ENCODE results near the gene TP53RK.

Gene TP53RK

GRCh38 chr20:46648903-46649649 lies 40.2 kb downstream of the TP53RK start:
- H3K27ac ChIP-seq (ENCODE audit: low read depth, low read length), result no peak overlapping the region
- no peak overlapping the region for H4K12ac ChIP-seq (ENCODE audit: low read depth, low read length)
- no peak overlapping the region for H2BK5ac ChIP-seq (ENCODE audit: low read depth, low read length, poor library complexity)
- H3K23ac ChIP-seq (ENCODE audit: low read length), result no peak overlapping the region
- no peak overlapping the region for H3K4ac ChIP-seq (ENCODE audit: low read depth, low read length)
- no peaks in the 10 kb centered on the region for H3K79me2 ChIP-seq (ENCODE audit: control insufficient read depth, insufficient read depth, low read length, poor library complexity)
- peaks cover 1% of the 10 kb centered on the region for H3K9me3 ChIP-seq (ENCODE audit: insufficient read depth, low read depth, low read length)
- no peak overlapping the region for H4K91ac ChIP-seq (ENCODE audit: low read depth, low read length)
- H4K8ac ChIP-seq (ENCODE audit: low read depth, low read length), result no peak overlapping the region
- no peak for DNase-seq
- H2BK12ac ChIP-seq (ENCODE audit: low read length), result no peak overlapping the region
- no peak overlapping the region for H3K4me3 ChIP-seq (ENCODE audit: low read depth, low read length)
- H3K36me3 ChIP-seq (ENCODE audit: control insufficient read depth in 1 of 2, insufficient read depth in 2 of 2, low read length in 2 of 2), result no peaks in the 10 kb centered on the region
- peaks cover 3% of the 10 kb centered on the region for H3K27me3 ChIP-seq (ENCODE audit: insufficient read depth, low read length)
- peaks cover 0 to 6% of the 10 kb centered on the region in 2 experiments for H3K4me1 ChIP-seq (ENCODE audit: control insufficient read depth in 1 of 2, insufficient read depth in 2 of 2, low read length in 2 of 2)
- H2AFZ ChIP-seq (ENCODE audit: insufficient read depth, low read length, poor library complexity), result no peak overlapping the region
- H2BK120ac ChIP-seq (ENCODE audit: insufficient read depth, low read length, poor library complexity), result no peak overlapping the region
- H3K4me2 ChIP-seq (ENCODE audit: low read length), result no peak overlapping the region
- no CpG with 5 or more reads among the region's 8 CpGs for WGBS (ENCODE audit: extremely low coverage, insufficient coverage, insufficient read length)
- H3K9ac ChIP-seq (ENCODE audit: low read length), result no peak overlapping the region
- H3K14ac ChIP-seq (ENCODE audit: low read length), result no peak overlapping the region
- H3K79me1 ChIP-seq (ENCODE audit: low read length), result no peaks in the 10 kb centered on the region
- H3K18ac ChIP-seq (ENCODE audit: low read length), result no peak overlapping the region
- no peak overlapping the region for H2AK5ac ChIP-seq (ENCODE audit: low read length)

- H3K18ac ChIP-seq (ENCODE audit: low read length), result no peak overlapping the region
- no peak overlapping the region for H3K4me3 ChIP-seq (ENCODE audit: low read depth, low read length)
- no peaks in the 10 kb centered on the region for H3K79me2 ChIP-seq (ENCODE audit: control insufficient read depth, insufficient read depth, low read length, poor library complexity)
- H4K91ac ChIP-seq (ENCODE audit: low read depth, low read length), result no peak overlapping the region
- no peak overlapping the region for H2BK5ac ChIP-seq (ENCODE audit: low read depth, low read length, poor library complexity)
- no peak overlapping the region for H4K8ac ChIP-seq (ENCODE audit: low read depth, low read length)
- H2AK5ac ChIP-seq (ENCODE audit: low read length), result no peak overlapping the region
- peaks cover 1% of the 10 kb centered on the region for H3K9me3 ChIP-seq (ENCODE audit: insufficient read depth, low read depth, low read length)
- H3K27me3 ChIP-seq (ENCODE audit: insufficient read depth, low read length), result peaks cover 3% of the 10 kb centered on the region
- no peak overlapping the region for H2BK12ac ChIP-seq (ENCODE audit: low read length)
- no peak overlapping the region for H3K27ac ChIP-seq (ENCODE audit: low read depth, low read length)
- H2AFZ ChIP-seq (ENCODE audit: insufficient read depth, low read length, poor library complexity), result no peak overlapping the region
- no peaks in the 10 kb centered on the region for H3K79me1 ChIP-seq (ENCODE audit: low read length)
- peaks cover 0 to 6% of the 10 kb centered on the region in 2 experiments for H3K4me1 ChIP-seq (ENCODE audit: control insufficient read depth in 1 of 2, insufficient read depth in 2 of 2, low read length in 2 of 2)
- no peak overlapping the region for H3K4me2 ChIP-seq (ENCODE audit: low read length)
- H3K36me3 ChIP-seq (ENCODE audit: control insufficient read depth in 1 of 2, insufficient read depth in 2 of 2, low read length in 2 of 2), result no peaks in the 10 kb centered on the region
- H3K4ac ChIP-seq (ENCODE audit: low read depth, low read length), result no peak overlapping the region
- no CpG with 5 or more reads among the region's 4 CpGs for WGBS (ENCODE audit: extremely low coverage, insufficient coverage, insufficient read length)
- no peak overlapping the region for H2BK120ac ChIP-seq (ENCODE audit: insufficient read depth, low read length, poor library complexity)
- no peak overlapping the region for H3K14ac ChIP-seq (ENCODE audit: low read length)
- no peak overlapping the region for H3K23ac ChIP-seq (ENCODE audit: low read length)
- H3K9ac ChIP-seq (ENCODE audit: low read length), result no peak overlapping the region
- no peak for DNase-seq
- no peak overlapping the region for H4K12ac ChIP-seq (ENCODE audit: low read depth, low read length)
Measured at GRCh38 chr20:46647469-46647868, 41.8 kb downstream of the TP53RK start.

GRCh38 chr20:46646659-46647380 lies 42.4 kb downstream of the TP53RK start:
- Histone ChIP-seq H3K36me3 (ENCODE audit: control insufficient read depth in 1 of 2, insufficient read depth in 2 of 2, low read length in 2 of 2) (no peaks in the 10 kb centered on the region), H3K27ac (ENCODE audit: low read depth, low read length) (no peak overlapping the region), H4K8ac (ENCODE audit: low read depth, low read length) (no peak overlapping the region), H2AK5ac (ENCODE audit: low read length) (no peak overlapping the region), H3K4me1 (ENCODE audit: control insufficient read depth in 1 of 2, insufficient read depth in 2 of 2, low read length in 2 of 2) (peaks cover 0 to 6% of the 10 kb centered on the region in 2 experiments), H3K79me1 (ENCODE audit: low read length) (no peaks in the 10 kb centered on the region), H3K14ac (ENCODE audit: low read length) (no peak overlapping the region), H2BK12ac (ENCODE audit: low read length) (no peak overlapping the region), H3K4me3 (ENCODE audit: low read depth, low read length) (no peak overlapping the region), H4K12ac (ENCODE audit: low read depth, low read length) (no peak overlapping the region), H3K4me2 (ENCODE audit: low read length) (no peak overlapping the region), H3K79me2 (ENCODE audit: control insufficient read depth, insufficient read depth, low read length, poor library complexity) (no peaks in the 10 kb centered on the region), H2BK120ac (ENCODE audit: insufficient read depth, low read length, poor library complexity) (no peak overlapping the region), H4K91ac (ENCODE audit: low read depth, low read length) (no peak overlapping the region), H3K27me3 (ENCODE audit: insufficient read depth, low read length) (peaks cover 3% of the 10 kb centered on the region), H3K9me3 (ENCODE audit: insufficient read depth, low read depth, low read length) (peaks cover 1% of the 10 kb centered on the region), H3K23ac (ENCODE audit: low read length) (no peak overlapping the region), H3K18ac (ENCODE audit: low read length) (no peak overlapping the region), H2AFZ (ENCODE audit: insufficient read depth, low read length, poor library complexity) (no peak overlapping the region), H3K4ac (ENCODE audit: low read depth, low read length) (no peak overlapping the region), H3K9ac (ENCODE audit: low read length) (no peak overlapping the region), H2BK5ac (ENCODE audit: low read depth, low read length, poor library complexity) (no peak overlapping the region)
- WGBS (ENCODE audit: extremely low coverage, insufficient coverage, insufficient read length), result no CpG with 5 or more reads among the region's 3 CpGs
- DNase-seq, result no peak

- no peak overlapping the region for H3K27ac ChIP-seq (ENCODE audit: low read depth, low read length)
- H3K9me3 ChIP-seq (ENCODE audit: insufficient read depth, low read depth, low read length), result no peaks in the 10 kb centered on the region
- no peak overlapping the region for H3K9ac ChIP-seq (ENCODE audit: low read length)
- no peak overlapping the region for H3K4me3 ChIP-seq (ENCODE audit: low read depth, low read length)
- no peak overlapping the region for H2BK120ac ChIP-seq (ENCODE audit: insufficient read depth, low read length, poor library complexity)
- no peaks in the 10 kb centered on the region for H3K79me2 ChIP-seq (ENCODE audit: control insufficient read depth, insufficient read depth, low read length, poor library complexity)
- no peak overlapping the region for H3K18ac ChIP-seq (ENCODE audit: low read length)
- H3K4ac ChIP-seq (ENCODE audit: low read depth, low read length), result no peak overlapping the region
- H2BK12ac ChIP-seq (ENCODE audit: low read length), result no peak overlapping the region
- H2AFZ ChIP-seq (ENCODE audit: insufficient read depth, low read length, poor library complexity), result no peak overlapping the region
- H3K79me1 ChIP-seq (ENCODE audit: low read length), result no peaks in the 10 kb centered on the region
- H2BK5ac ChIP-seq (ENCODE audit: low read depth, low read length, poor library complexity), result no peak overlapping the region
- no peak overlapping the region for H4K12ac ChIP-seq (ENCODE audit: low read depth, low read length)
- H4K8ac ChIP-seq (ENCODE audit: low read depth, low read length), result no peak overlapping the region
- H3K27me3 ChIP-seq (ENCODE audit: insufficient read depth, low read length), result no peaks in the 10 kb centered on the region
- no peak overlapping the region for H3K4me2 ChIP-seq (ENCODE audit: low read length)
- H3K4me1 ChIP-seq (ENCODE audit: control insufficient read depth in 1 of 2, insufficient read depth in 2 of 2, low read length in 2 of 2), result peaks cover 0 to under 1% of the 10 kb centered on the region in 2 experiments
- no peak overlapping the region for H2AK5ac ChIP-seq (ENCODE audit: low read length)
- H3K14ac ChIP-seq (ENCODE audit: low read length), result no peak overlapping the region
- WGBS (ENCODE audit: extremely low coverage, insufficient coverage, insufficient read length), result no CpG with 5 or more reads among the region's 4 CpGs
- no peak overlapping the region for H4K91ac ChIP-seq (ENCODE audit: low read depth, low read length)
- H3K23ac ChIP-seq (ENCODE audit: low read length), result no peak overlapping the region
- no peaks in the 10 kb centered on the region for H3K36me3 ChIP-seq (ENCODE audit: control insufficient read depth in 1 of 2, insufficient read depth in 2 of 2, low read length in 2 of 2)
- DNase-seq, result no peak
Measured at GRCh38 chr20:46646122-46646521, 43.1 kb downstream of the TP53RK start.

All from trophoblast cell (in vitro differentiated cells and primary cell).